Measurements from ENCODE around the gene MTFMT.

DNA sequence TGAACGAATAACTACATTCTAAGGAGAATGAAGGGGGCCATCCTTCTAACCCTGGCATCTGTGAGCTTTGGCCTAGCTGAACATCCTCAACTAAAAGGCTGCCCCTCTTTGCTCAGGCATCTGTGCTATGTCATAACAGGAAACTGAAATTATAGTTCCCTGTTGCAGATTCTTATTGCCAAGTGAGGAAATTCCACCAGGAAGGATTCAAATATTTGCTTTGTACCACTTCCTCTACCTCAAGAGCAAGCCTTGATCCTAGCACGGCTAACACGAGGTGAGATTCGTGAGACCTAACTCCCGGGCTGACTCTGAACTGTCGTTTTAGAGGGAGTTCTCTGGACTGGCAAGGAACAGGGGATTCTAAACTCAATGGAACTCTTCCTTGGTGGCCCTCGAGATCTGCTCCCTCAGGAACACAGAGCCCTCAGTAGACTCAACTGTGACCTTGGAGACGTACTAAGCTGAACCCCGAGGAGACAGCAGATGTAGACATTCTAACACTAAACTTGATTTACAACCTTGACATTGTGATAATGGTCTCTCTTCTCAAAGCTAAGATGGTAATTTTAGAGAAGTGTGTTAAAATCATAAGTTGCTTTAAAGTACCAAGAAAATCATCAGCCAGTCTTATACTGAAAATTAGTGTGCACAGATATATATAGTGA lies 43.9 kb downstream of the MTFMT start:
- TF ChIP-seq CTCF (IDR thresholded peaks at IDR 0.05; ENCODE audit: insufficient read depth, low read length) = no peak
- no peak for TF ChIP-seq POLR2AphosphoS5 (IDR thresholded peaks at IDR 0.05; ENCODE audit: low read depth)
- peak; percentile 69; the same call in 1 of the 2 replicates for TF ChIP-seq SPI1 (IDR thresholded peaks at IDR 0.05; ENCODE audit: borderline replicate concordance, low read depth)

All from HL-60 (cell line).